ENCODE data around the gene TMPRSS2.

TMPRSS2 gene

DNA sequence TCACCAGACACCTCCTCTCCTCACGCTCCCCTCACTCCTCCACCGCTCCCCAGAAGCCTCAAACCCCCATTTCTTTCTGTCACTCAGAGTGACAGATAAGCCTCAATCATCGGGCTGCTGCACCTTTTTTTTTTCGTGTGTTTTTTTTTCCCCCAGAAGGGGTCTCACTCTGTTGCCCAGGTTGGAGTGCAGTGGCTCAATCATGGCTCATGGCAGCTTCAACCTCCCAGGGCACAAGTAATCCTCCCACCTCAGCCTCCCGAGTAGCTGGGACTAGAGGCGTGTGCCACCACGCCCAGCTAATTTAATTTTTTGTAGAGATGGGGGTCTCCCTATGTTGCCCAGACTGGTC is 1.2 kb upstream of the TMPRSS2 start:
- FAIRE-seq, result no peak

DNA sequence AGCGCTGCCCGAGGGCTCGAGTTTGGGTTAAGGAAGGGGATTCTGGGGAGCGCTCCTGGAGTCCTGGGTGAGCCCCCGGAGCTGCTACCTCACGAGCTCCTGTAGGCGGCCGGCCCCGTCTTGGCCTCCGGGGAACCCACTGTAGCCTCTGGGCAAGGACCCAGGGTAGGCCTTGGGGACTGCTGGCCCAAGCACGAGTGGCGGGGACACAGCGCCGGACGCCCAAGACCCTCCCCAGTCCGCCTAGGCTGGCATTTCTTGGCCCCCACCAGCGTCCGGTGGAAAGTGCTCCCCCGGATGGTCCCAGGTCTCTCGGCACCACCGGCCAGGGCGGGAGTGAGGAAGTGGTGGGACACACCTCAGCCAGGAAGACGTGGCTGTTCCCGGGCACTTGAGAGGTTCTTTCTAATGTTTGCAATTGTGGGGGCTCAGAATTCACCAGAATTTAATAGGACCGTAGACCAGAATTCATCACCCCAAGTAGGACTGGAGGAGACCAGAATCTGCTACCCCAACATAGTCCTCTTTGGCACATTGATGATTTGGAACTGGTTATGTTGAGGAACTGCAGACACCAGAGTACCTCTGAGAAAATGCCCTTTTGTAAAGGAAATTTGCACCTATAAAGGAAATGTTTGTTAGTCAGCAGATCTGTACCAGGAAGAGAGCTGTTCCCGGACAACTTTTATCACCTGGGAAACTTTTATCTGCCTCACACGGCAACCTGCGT is 622 bp upstream of the TMPRSS2 start:
- FAIRE-seq, result peak; percentile 5

DNA sequence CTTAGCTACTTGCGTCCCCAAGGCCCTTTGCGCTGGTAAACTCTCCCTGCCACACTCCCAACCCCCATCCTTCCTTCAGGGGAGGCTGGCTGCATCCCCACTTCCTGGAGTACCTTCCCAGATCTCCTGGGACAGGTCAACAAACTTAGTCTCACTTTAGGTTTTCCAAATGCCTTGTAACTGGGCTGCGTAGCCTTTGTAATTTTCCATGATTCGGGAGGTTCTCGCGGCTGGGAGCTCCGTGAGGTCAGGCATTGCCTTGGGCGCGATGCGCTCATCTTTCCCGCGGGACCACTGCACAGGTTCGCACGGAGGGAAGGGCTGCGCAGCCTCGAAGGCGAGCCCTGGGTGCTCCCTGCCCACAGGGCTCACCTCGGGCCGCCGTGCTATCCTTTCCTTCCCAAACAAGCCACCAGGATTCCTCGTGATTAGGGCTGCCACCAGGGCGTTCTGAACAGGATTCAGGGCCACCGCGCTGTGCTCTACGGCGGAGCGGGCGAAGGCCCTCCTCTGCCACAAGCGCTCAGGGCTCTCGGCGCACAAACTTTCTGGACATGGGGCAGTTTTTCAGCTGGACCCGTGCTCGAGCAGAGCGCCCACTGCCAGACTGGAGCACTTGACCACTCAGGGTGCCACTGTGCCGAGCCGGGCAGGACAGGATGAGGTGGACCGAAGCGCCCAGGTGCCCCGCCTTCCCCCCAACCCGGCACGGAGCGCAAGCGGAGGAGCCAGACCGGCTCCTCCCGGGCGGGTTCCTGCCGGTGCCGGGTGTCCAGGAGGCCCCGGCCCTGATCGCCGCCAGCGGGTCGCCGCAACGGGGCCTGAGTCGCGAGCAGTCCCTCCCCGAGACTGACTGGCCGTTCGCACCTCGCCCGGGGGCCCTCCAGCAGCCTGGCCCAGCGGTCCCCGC is 1.1 kb downstream of the TMPRSS2 start:
- no peak for FAIRE-seq

DNA sequence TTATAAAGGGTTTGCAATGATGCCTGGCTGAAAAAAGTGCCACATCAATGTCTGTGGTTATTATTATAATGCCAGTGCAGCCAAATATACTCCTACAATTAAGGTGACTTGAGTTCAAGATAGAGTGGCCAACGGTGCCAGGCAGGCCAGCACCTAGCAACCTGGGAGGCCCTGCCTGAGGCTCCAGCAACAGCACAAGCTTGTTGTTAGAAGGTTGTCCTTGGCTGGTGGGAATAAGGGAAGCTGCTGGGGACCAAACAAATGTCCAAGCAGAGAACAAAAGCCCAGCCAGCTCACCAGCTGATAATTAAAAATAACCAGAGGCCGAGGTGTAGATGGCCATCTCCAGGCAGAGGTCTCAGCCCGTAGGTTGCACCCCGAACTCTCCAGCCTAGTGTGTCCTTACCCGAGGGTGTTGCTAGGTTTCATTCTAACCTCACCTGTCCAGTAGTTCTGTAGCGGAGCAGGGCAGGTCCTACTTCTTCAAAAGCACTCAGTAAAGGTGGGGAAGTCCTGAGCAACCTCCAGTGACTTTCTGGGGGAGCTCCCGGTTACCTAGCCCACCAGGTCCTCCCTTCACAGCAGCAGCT is 1.9 kb downstream of the TMPRSS2 start:
- FAIRE-seq, result no peak

DNA sequence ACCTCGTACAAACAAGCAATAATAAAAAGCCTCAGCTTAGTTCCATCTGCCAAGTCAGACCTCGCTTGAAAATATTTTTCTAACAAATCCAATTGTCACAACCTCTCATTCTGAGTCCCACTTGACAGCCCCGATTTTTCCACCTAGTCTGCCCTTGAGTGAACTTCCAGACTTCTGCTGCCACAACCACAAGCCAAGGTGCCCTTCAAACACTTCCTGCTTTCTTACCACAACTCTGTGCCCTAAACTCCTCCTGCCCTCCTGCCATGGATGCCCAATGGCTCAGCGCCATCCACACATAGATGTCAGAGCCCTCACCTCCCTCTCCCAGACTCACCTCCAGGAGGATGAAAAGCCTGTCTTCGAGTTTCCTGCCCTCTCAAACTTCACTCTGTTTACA is 3.9 kb downstream of the TMPRSS2 start:
- no peak for FAIRE-seq

DNA sequence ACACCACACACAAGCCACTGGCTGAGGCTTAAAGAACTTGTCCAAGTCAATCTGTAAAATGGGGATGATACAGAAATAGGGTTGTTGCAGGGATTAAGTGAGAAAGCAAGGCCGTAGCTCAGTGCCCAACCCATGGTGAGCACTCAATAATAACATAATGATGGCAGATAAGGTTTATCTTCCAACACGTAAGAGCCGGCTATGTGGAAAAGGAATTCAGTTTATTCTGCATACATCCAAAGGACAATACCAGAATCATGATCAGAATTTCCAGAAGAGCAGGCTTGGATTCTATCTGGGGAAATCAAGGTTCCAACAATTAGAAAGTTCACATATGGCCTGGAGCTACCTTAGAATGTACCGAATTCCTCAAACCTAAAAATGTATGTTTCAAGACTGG is 4.6 kb downstream of the TMPRSS2 start:
- no peak for FAIRE-seq

DNA sequence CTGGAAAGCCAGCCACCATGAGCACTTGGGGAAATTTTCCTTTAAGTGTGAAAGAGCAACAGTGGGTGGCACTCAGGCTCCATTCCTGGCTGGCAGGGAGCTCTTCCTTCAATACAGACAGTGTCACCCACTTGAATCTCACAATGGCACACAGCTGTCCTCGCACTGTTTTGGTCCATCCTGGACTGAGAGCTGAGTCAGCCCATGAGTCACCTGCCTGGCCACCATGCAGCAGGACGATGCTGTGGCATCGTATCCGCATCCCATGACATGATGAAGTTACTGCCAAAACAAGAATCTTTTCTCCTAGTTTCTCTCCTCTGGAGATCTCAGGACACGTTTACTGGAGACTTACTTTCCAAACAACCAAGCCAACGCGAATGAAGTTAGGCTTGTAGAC is 6.0 kb downstream of the TMPRSS2 start:
- FAIRE-seq, result no peak

DNA sequence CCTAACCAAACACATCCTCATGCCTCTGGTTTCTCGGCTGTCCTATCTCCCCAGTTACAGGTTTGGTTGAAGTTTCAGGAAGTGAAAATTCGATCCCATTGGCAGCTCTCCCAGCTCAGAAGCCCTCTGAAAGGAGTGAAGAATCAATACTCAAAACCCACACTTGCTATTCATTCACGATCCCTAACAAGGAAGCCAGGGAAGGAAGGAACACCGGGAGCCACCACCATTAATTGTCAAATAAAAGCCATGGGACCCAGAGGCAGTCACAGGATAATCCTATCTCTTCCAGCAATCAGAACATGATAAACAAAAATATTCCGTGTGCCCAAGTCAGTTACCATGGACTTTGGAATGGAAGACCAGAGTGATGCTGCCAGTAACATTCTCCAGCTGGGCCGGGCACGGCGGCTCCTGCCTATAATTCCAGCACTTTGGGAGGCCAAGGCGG is 7.0 kb downstream of the TMPRSS2 start:
- FAIRE-seq, result no peak

DNA sequence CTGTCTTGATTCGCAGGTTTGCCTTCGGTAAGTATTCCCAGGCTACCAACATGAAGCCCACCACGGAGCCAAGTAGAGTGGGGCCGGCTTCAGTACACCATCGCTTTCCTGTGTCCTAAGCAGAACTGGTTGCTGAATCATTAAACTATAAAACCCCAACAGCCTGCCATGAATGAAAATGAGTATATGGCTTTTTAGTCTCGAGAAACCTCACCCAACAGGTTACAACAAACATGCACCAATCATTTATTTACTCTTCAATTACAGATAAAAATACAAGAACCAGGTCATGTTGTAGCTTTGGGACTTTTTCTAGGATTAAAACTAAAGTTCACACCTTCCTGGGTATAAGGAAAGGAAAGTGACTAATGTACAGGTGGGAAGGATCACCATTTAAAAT is 7.6 kb downstream of the TMPRSS2 start:
- FAIRE-seq, result no peak

DNA sequence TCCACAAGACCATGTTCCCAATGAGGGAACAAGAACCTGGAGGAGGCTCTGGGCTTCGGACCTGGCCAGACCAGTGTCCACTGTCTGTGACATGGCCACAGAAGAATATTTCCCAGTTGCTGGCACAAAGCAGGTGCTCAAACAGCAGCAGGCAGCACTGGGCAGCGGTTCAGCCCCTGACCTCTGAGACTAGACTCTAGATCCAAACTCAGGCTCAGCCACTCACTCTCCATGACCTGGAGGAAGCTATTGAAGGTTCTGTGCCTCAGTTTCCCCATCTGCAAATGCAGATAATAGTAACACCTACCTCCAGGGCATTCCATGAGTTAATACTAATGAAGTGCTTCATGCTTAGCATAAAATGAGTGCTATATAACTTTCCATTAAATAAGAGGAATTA is 8.0 kb downstream of the TMPRSS2 start:
- FAIRE-seq, result no peak

DNA sequence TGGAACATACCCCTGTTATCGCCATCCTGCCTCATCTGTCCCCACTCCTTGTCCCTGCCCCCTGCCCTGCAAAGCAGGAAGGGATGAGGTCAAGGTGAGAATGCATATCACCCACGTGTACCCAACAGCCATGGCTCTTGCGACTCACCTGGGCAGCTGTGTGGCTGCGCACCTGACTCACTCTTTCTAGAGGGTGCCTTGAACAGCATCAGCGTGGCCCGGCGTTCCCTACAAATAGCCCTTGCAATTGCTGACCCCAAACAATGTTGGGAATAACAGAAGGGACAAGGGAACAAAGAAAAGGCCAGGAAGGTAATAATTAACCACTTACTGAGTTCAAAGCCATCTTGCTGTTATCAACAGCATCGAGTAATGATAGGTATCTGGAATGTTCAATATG is 10.2 kb downstream of the TMPRSS2 start:
- FAIRE-seq, result no peak

DNA sequence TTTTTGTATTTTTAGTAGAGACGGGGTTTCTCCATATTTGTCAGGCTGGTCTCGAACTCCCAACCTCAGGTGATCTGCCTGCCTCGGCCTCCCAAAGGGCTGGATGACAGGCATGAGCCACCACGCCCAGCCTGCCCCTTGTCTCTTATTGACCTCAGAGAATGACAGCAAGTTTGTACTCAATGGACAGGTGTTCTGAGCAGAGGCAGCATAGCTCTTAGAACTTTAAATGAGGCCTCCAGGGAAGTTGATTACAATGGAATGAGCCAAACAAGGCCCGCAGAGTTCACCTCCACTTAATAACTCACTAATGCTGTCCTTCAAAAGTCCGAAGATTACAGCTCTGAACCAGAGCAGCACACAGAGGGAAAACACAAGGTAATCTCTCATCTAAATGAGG is 10.9 kb downstream of the TMPRSS2 start:
- FAIRE-seq, result no peak

DNA sequence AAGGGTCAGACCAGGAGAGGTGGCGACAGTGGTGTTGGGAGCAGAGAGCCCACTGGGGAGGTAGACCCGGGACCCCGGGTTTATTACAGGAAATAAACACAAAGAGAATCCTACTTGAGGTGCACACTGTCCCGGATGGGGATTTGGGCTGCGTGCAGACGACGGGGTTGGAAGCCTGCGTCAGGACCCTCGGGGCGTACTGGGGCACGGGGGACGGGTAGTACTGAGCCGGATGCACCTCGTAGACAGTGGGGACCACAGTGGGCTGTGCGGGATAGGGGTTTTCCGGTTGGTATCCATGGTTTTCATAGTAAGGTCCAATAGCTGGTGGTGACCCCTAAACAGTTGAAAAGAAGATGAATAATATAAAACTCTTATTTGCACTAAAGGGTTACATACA is 13.7 kb downstream of the TMPRSS2 start:
- FAIRE-seq, result no peak

DNA sequence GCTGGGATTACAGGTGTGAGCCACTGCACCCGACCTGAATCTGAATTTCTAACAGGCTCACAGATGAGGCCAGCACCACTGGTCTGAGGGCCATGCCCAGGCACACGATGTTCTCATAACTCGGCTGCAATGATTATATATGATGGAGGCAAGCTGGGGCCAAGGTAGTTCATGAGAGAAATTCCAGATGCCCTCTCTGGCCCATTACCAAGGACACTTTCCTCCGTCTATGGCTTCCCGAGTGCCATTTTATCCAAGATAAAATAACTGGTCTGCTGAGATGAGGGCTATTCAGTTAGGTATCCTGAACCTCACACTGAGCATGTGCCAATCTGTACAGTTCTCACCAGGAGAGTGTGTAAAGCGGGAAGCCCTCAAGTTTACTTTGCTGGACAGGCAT is 16.5 kb downstream of the TMPRSS2 start:
- no peak for FAIRE-seq

DNA sequence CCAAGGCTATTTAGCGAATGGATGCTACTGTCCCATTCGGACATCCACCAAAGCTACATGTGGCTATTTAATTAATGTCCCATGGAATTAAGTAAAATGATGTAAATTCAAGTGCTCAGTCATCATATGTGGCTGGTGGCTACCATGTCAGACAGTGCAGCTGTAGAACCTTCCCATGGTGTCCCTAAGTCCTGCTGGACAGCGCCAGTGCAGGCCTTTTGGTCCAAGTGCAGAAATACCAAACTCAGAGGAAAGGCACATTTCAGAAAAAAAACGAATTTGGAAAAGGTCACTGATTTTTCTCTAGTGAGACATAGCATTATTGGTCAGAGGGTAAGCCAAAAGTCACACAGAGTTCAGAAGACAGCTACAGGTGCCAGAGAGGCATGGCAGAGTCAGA is 17.6 kb downstream of the TMPRSS2 start:
- no peak for FAIRE-seq

DNA sequence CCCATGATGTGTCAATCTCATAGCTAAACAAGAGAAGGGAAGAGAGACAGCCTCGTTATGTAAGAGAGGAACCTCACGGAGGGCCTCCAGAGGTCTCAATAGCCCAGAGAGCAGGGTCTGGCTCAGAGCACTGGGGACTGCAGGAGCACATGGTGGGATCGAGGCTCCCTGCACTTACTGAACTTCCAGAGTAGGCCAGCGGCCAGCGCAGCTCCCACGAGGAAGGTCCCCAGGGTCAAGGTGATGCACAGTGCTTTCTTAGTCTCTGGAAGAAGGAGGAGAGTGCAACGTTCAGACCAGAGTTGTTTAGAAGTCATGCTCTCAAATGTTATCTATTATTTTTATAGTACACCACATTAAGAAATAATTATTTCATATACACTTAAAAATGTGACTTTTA is 18.6 kb downstream of the TMPRSS2 start:
- no peak for FAIRE-seq

DNA sequence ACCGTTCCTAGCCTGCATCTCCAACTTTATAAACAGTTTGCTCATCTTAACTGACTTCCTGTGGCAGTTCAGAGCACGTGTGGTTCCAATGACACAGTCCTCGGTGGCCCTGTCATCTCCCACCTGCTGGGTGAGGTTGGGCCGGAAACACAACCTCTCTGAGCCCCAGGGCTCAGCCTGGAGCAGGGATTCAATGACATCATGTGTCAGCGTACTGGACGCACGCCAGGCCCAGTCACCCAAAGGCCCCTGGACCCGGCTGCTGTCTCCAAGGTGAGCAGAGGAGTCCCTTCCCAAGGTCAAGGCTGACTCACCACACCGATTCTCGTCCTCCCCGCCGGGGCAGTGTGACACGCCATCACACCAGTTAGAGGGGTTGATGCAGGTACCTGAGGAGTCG is 19.9 kb downstream of the TMPRSS2 start:
- FAIRE-seq, result no peak

DNA sequence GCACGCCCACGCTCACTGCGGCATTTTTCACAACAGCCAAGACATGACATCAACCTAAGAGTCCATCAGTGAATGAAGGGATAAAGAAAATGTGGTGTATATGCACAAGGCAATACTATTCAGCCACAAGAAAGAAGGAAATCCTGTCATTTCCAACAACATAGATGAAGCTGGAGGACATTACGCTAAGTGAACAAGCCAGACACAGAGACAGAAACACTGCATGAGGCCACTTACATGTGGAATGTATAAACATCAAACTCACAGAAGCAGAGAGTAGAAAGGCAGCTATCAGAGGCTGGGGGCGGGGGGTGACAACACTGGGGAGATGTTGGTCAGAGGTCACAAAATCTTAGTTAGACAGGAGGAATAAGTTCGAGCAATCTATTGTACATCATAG is 20.9 kb downstream of the TMPRSS2 start:
- FAIRE-seq, result no peak

DNA sequence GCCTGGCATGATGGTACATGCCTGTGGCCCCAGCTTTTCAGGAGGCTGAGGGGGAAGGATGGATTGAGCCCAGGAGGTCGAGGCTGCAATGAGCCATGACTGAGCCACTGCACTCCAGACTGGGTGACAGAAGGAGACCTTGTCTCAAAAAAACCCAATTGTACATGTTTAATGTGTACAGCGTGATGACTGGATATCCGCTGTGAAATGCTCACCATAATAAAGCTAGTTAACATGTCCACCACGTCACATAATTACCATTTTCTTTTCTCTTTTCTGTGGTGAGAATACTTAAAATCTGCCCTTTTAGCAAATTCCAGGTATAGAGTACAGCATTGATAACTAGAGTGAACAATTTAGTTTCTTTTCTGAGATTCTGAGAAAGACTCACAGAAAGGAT is 24.0 kb downstream of the TMPRSS2 start:
- FAIRE-seq, result no peak

DNA sequence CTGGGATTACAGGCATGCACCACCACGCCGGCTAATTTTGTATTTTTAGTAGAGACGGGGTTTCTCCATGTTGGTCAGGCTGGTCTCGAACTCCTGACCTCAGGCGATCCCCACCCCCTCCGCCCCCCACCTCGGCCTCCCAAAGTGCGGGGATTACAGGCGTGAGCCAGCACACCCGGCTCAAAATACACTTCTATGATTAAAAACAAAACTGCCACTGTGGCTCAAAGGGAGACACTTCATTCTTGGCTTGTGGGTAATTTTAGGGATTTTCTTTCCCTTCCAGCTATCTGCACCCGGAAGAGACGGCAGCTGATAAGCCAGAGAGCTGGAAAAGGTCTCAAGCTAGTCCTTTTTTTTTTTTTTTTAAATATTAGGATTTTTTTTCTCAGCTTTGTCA is 24.5 kb downstream of the TMPRSS2 start:
- FAIRE-seq, result no peak

DNA sequence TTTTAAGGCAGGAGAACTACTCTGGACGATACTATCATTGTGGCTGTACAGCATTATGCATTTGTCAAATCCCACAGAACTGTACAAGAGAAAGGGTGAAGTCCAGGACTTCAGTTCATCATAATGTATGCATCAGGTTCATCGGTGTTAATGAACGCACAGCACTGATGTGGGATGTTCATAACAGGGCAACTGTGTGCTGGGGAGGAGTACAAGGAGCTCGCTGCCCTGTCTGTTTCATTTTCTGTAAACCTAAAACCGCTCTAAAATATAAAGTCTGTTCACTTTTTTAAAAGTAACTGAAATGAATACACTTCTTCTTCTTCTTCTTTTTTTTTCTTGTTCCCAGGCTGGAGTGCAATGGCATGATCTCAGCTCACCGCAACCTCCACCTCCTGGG is 25.0 kb downstream of the TMPRSS2 start:
- no peak for FAIRE-seq

DNA sequence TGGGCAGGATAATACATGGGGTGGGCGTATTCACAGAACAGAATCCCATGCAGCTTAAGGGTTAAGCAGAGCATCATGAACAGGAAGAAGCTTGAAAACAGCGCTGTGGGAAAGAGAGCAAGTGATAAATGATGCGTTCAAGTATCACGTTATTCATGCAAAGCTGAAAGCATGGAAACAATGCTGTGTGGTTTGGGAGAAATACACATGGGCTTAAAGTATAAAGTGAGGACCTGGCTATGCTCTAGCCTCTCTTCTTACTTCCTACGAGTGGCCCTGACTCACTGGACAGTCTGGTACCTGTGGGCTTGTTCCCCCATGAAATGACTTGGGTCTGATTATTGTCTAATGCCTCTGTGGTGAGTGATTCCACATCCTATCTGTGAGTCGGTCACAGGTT is 25.7 kb downstream of the TMPRSS2 start:
- FAIRE-seq, result no peak

DNA sequence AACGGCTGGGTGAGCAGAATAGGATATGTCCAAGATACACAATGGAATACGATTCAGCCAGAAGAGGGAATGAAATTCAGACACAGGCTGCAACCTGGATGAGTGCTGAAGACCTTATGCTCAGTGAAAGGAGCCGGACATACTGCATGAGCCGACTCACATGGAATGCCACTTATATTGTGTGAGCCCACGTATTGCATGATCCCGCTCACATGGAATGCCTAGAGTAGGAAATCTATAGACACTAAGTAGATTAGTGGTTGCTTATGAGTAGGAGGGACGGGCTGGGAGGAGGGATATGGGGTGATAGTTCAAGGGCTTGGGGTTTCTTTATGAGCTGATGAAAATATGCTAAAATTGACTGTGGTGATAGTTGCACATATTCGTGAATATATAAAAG is 26.8 kb downstream of the TMPRSS2 start:
- FAIRE-seq, result no peak

DNA sequence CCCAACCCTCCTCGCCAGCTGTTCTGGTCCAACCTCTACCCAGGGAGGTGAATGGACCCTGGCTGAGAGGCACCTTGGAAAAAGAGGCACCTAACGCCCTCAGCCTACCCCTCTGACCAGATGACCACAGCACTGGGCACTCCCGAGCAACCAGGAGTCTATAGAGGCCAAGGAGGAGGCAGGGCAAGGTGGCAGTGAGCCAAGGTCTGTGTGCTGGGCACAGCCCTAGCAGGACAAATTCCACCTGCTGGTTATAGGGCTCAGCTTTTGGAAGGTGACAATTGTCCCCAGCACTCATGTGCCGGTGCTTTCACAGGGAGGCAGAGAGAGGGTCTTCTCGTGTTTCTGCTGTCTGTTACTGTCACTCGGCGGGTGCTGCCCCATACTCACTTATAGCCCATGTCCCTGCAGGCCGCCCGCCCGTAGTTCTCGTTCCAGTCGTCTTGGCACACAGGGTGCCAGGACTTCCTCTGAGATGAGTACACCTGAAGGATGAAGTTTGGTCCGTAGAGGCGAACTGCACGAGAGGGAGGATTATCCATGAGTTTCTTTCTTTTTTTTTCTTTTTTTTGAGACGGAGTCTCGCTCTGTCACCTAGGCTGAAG is 27.8 kb downstream of the TMPRSS2 start:
- FAIRE-seq, result no peak

Measured in islet of Langerhans (tissue), 1 donor.